NCI-H128 (cell line): ENCODE measurements around the gene PBRM1.
A peak's percentile ranks its signal among the peaks of the same experiment; 100 is the strongest.
"Not testable (repeated sequence)": the region's sequence is repeated elsewhere in the genome, so short reads cannot be mapped to it uniquely, and the experiment has no call there.

Source experiments
- DNase-seq: peaks from one replicate; lab custom pipeline; 2025; ENCODE audit not compliant: unreplicated experiment; lab: John Stamatoyannopoulos, UW

PBRM1 gene

GRCh38 chr3:52685709-52686691, at the start of gene PBRM1, which contains the start of gene GNL3:
Gene PBRM1, minus strand, starts transcription at chr3:52685913.
Gene GNL3, plus strand, starts transcription at chr3:52686032. Its CDS starts 61 bp downstream, at chr3:52686093.
- DNase-seq = peak; percentile 78

GRCh38 chr3:52733256-52733891, 47.7 kb upstream of the PBRM1 start:
- DNase-seq = no peak

GRCh38 chr3:52731590-52731989, 45.9 kb upstream of the PBRM1 start:
- DNase-seq = no peak

GRCh38 chr3:52730681-52731080, 45.0 kb upstream of the PBRM1 start:
- DNase-seq = no peak

GRCh38 chr3:52728753-52729152, 43.0 kb upstream of the PBRM1 start:
- not testable (repeated sequence) for DNase-seq

- no peak for DNase-seq
Measured at GRCh38 chr3:52724511-52724910, 38.8 kb upstream of the PBRM1 start.

GRCh38 chr3:52723935-52724334, 38.2 kb upstream of the PBRM1 start:
- no peak for DNase-seq

GRCh38 chr3:52722491-52722890, 36.8 kb upstream of the PBRM1 start:
- no peak for DNase-seq

- no peak for DNase-seq
Measured at GRCh38 chr3:52721730-52722008, 36.0 kb upstream of the PBRM1 start.

- no peak for DNase-seq
Measured at GRCh38 chr3:52721002-52721729, 35.5 kb upstream of the PBRM1 start.

GRCh38 chr3:52719618-52720017, 33.9 kb upstream of the PBRM1 start:
- no peak for DNase-seq

GRCh38 chr3:52715714-52716305, 30.1 kb upstream of the PBRM1 start:
- no peak for DNase-seq

- no peak for DNase-seq
Measured at GRCh38 chr3:52714335-52715302, 28.9 kb upstream of the PBRM1 start.

GRCh38 chr3:52712291-52713212, 26.8 kb upstream of the PBRM1 start:
- DNase-seq = no peak

GRCh38 chr3:52710512-52710911, 24.8 kb upstream of the PBRM1 start:
- DNase-seq = no peak

GRCh38 chr3:52707585-52707984, 21.9 kb upstream of the PBRM1 start:
- DNase-seq = no peak

- peak; percentile 38 for DNase-seq
Measured at GRCh38 chr3:52705688-52706686, 20.3 kb upstream of the PBRM1 start, which contains the start of the genes GLT8D1 and SPCS1. Gene GLT8D1, minus strand, starts transcription at chr3:52705791. Its CDS starts 5,331 bp downstream, at chr3:52700460. Gene SPCS1, plus strand, starts transcription at chr3:52706106. Its CDS starts 141 bp downstream, at chr3:52706247.

- no peak for DNase-seq
Measured at GRCh38 chr3:52705438-52705687, 19.6 kb upstream of the PBRM1 start.
